ENCODE results near the gene NR1D1.

The NR1D1 gene

DNA sequence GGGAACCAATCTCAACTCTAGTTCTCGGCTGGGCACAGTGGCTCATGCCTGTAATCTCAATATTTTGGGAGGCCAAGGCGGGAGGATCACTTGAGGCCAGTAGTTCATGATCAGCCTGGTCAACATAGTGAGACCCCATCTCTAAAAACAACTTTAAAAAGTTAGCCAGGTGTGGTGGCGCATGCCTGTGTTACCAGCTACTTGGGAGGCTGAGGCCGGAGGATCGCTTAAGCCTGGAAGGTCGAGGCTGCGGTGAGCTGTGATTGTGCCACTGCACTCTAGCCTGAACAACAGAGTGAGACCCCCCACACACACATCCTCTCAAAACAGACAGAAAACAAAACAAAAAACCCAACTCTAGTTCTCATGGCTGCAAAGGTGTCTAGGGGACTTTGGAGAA lies 32.7 kb downstream of the NR1D1 start:
- FAIRE-seq (no peak), DNase-seq (ENCODE audit: extremely low spot score, insufficient read length, low read depth) (no peak)

DNA sequence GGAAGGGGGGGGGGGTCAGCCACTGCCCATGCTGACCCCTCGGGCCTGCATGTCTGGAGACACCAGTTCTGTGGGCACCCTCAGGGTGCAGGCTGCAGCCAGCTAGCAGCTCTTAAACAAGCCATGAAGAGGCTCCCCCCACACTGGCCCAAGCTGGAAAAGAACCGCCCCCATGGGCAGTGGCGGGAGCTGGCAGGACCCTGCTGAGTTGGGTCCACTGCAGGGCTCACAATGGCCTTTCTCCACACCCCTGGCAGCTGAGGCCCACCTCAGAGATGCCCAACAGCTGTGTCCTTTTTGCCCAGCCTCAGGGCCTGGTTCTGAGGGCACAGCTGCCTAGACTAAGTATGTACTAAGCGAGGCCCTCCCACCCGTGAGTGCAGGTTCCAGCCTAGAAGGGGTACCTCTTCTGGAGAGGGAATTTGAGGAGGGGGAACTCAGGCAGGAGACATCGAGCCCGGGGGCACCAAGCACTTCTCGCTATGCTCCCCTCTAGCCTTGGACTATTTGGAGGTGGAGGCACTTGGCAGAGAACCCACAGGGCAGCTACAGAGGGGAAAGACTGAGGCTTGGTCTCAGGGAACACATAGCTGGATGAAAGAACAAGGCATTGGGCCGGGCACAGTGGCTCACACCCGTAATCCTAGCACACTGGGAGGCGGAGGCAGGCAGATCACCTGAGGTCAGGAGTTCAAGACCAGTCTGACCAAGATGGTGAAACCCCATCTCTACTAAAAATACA lies 34.4 kb downstream of the NR1D1 start:
- no peak for DNase-seq (ENCODE audit: extremely low spot score, insufficient read length, low read depth)
- FAIRE-seq, result no peak

DNA sequence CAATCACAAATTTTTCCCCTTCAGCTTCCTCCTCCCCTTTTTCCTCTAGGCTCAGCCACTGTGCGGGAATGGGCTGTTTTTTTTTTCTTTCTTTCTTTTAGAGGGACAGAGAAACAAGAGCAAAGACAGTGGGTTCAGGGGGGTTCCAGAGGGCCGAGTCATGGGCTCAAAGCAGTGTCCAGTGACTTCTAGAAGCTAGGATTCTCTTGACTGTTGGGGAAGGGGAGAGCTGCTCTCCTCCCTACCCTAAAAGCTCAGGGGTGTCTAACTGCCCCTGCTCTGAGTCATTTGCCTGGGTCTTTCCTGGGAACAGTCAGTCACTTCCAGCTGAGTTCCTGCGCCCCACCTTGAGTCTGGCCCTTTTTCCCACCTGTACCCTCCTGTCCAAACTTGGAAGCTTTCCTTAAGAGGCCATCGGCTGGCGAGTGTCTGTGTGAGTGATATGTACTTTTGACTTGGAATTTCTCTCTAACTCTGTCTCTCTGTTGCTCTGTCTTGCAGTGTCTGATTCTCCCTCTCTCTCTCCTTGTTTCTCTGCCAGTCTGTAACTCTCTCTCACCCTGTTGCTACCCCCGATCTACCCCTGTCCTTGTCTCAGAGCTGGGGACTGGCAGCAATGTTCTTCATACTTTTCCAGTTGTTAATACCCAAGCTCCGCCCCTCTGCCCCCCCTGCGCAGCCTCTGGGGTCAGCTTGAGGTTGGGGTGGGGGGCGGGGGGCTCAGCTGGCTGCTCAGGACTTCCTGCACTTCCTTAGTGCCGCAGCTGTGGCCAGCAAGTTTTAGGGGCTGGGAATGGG lies 35.2 kb downstream of the NR1D1 start:
- DNase-seq (ENCODE audit: extremely low spot score, insufficient read length, low read depth) (no peak), FAIRE-seq (no peak)

DNA sequence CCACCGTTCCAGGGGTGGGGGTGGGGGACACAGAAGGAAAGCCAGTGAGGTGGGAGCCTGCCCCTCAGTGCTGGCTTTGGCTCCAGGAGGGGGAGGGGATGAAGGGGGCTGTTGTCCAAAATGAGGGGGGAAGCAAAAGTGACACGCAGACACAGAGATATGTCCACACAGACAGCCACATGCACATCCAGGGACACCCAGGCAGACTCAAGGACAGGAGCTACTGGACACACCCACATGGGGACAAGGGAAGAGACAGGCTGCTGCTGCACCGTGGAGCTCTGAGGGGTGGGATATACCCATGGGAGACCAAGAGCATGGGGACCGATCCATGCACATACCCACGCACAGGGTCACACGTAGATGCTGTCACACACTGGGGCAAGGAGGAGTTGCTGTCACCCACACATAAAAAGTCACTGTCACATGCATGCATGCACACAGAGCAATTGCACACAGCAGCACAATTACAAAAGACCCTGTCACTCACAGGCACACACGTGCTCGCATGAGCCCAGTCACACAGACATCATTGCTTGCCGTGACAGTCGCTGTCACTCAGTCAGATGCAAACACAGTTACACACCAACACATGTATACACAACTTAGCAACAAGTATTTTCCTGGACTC lies 36.4 kb downstream of the NR1D1 start:
- DNase-seq (ENCODE audit: extremely low spot score, insufficient read length, low read depth) (no peak), FAIRE-seq (no peak)

DNA sequence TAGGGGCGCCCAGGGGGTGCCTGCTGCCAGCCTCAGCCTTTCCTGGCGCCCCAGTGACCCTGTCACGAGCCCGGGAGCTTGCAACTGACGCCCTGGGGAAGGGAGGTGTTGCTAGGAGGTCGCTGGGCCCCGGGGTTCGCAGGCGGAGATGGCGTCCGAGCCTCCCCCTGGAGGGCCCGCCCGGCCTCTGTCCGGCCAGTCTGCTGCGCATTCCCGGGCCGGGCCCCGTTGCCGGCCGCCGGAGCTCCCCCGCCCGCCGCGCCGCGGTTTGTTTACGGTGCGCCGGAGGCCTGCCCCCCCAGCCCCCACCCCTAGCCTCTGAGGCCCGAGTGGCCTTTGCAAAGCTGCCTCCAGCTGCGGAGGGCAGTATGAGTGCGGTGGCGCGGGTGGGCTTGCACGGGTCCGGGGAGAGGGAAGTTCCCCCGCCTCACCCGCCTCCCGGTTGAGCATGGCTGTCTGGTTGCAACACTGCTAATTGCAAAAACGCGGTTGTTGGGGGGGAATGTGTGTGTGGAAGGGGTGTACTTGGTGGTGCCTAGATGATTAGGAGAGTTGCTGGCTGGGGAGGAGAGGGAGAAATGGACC lies 37.1 kb downstream of the NR1D1 start:
- DNase-seq (ENCODE audit: extremely low spot score, insufficient read length, low read depth), result no peak
- FAIRE-seq, result no peak

DNA sequence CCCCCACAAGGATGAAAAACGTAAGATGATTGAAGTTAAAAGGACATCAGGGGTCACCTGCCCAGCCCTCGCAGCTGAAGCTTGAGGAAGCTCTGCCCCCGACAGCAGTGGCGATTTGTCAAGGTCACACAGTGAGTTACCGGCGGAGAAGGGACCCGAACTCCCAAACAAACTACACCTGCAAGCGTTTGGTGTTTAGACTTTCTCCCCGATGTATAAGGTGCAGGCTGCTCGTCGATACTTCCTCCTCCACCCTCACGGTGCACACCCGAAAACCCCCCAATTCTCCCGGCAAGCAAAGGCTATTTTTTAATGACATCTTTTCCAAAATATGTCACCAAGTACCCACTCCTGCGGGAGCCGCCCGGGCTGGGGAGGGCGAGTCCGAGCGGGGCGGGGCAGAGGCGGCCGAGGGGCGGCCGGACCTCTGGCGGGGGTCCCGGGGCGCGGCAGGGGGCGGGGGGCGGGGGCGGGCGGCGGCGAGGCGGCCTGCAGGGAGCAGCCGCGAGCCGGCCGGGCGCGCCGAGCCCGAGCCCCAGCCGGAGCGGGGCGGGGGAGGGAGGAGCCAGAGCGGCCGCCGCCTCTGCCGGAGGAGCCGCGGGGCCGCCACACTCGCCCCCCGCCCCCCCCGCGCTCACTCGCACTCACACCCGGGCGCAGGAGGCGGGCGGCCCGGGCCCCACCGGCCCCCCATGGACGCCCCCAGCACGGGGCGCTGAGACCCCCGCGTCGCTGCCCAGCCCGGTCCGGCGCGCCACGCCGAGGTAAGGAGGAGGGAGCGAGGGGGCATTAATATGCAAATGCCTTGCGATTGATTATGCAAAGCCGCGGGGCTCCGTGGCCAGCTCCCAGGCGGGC lies 37.8 kb downstream of the NR1D1 start, which contains the start of gene THRA:
Gene THRA, plus strand, starts transcription at position 637 of the 858 bp plus-strand sequence. CDS start 11,524 bp downstream, outside the sequence.
- FAIRE-seq (peak; percentile 9), DNase-seq (ENCODE audit: extremely low spot score, insufficient read length, low read depth) (peak; percentile 54)

DNA sequence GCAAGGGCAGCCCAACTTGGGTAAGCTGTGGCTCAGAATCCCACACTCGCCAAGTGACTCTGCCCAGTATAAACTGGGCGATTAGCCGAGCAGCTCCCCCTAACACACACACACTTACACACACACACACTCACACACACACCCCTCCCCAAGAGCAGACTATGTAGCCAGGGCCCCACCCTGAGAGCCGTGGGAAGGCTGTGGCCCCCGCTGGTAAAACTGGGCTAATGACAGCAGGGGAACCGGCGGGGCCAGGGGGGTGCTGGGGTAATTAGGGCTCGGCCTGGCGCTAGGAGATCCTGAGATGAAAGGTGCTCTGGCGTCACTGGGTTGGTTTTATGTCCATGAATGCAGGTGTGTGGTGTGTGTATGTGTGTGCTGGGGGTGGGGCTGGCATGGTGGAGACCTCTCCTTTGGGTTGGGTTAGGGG lies 38.8 kb downstream of the NR1D1 start:
- DNase-seq (ENCODE audit: extremely low spot score, insufficient read length, low read depth) (no peak), FAIRE-seq (no peak)

DNA sequence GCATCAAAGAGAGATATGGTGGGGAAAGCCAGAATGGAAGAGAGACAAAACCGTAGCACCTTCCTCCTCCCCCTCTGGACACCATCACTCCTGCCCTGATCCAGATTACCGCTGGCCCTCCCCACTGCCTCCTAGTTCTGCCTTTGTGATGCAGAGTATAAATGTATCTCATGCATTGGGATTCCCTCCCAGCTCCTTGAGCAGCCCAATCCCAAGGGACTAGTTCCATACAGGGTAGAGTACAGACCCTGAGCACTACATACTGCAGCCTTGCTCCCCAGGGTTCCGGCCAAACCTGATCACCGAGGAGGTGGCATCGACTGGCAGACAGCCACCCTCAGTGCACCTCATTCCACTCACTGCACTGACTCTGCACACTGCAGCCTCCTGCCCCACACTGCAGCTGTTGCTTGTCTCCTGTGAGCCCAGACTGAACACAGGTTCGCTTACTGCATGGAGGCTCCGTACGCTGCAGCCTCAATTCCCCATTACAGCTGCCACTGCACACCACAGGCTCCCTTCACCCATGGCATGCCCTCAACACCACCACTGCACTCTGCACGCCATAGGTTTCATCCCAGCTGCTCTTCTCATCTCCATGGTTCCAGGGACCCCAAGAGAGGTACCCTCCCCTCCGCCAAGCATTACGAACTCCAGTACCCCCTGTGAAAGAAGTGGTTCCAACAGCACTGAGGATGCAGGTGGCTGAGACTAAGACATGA lies 39.3 kb downstream of the NR1D1 start:
- FAIRE-seq (no peak), DNase-seq (ENCODE audit: extremely low spot score, insufficient read length, low read depth) (no peak)

DNA sequence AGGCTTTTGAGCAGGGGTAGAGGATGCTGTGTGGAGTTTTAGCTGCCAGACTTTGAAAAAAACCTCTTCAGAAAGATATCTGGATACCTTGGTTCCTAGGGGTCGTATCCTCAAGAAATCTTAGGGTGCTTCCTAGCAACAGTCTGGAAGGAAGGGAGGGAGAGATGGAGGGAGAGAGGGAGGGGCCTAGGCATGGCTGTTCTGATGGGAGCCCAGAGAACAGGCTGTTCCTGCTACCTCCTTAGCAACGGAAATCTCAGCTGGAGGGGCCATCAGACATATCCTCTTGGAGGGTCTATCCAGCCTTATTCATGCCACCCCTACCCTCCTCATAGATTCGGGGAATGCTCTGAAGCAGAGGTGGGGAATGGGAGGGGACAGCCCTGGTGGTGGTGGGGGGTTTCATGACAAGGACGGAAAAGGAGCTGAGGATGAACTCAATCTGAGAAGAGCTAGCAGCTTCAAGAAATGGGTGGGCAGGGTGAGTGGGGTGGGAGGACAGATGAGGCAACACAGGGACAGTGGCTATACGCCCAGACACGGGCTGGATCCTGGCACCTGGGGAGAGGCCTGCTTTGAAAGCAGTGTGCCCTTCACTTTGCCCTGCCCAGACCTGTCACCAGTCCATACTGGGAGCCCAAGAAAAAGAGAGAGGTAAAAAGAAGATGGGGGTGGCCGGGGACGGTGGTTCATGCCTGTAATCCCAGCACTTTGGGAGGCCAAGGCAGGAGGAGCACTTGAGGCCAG lies 40.5 kb downstream of the NR1D1 start:
- FAIRE-seq (no peak), DNase-seq (ENCODE audit: extremely low spot score, insufficient read length, low read depth) (no peak)

DNA sequence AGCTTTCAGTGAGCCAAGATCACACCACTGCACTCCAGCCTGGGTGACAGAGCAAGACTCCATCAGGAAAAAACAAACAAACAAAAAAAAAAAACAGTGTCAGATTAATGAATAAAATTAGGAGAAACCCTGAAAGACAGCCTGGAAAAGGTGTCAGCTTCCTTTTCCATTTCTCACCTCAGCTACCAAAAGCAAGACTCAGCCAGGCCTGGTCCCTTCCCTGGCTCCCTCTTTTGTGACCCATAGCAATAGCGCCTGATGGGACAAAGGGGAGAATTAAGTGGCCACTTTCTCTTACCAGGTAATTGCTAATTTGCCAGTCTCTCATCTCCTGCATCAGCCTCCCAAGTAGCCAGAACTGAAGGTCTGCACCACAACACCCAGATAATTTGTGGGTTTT lies 41.5 kb downstream of the NR1D1 start:
- FAIRE-seq (no peak), DNase-seq (ENCODE audit: extremely low spot score, insufficient read length, low read depth) (no peak)

DNA sequence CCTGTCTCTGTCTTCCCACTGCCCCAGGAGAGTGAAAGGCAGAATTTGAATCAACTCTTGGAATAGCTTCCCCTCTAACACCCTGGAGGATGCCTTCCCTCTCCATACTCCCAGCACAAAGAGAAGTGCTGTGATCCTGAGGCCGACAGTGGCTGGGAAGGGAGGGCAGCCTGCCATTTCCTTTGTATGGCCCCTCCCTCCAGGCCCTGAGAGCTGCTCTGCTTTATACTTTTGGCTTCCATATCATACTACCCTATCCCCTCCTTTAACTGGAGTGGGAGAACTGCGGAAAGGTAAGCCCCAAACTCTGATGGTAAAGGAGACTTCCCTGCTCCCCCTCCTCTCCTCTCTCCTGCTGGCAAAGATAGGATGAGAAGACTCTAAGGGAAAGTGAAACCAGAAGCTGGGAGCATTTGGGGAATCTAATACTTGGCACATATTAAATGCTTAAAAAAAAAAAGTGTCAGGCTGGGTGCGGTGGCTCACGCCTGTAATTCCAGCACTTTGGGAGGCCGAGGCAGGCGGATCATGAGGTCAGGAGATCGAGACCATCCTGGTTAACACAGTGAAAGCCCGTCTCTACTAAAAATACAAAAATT lies 42.1 kb downstream of the NR1D1 start:
- FAIRE-seq (no peak), DNase-seq (ENCODE audit: extremely low spot score, insufficient read length, low read depth) (no peak)

DNA sequence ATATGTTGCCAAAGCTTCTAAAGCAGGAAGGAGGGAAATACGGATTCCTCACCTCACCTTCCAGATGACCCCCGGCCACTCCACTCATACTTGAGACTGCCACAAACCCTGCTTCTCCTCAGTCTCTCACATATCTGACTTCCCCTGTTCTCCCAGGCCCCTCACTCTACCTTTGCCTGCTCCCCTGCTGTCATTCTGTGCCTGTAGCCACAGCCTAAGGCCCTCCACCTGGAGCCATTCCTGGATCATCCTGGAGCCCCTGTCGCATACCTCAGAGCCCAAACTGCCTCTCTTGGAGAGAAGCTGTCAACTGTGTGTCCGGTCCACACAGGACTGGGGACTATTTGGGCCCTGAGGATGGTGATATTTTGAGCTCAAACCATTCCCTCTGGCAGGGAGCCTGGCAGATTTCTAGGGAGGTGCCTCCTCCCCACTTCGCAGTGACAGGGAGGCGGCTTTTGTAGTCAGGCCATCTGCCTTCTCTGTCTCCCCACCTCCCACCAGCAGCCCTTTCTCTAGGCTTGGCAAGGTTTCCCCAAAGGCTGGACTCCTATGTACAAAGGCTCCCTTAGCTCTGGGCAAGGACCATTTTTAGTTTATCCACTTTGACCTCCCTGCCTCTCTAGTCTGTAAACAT lies 43.9 kb downstream of the NR1D1 start:
- no peak for FAIRE-seq
- no peak for DNase-seq (ENCODE audit: extremely low spot score, insufficient read length, low read depth)
